Heart left ventricle (tissue), 13 donors: ENCODE results near the gene RABGAP1.

Experiments used
- CTCF ChIP-seq, 12 donors: fragments of 200-600 bp; sonication (generic) in 4 of 12; IDR thresholded peaks; one replicate each; pipeline versions ENCODE4 v1.5.0 to v1.8.0; 2018 to 2022; ENCODE audit warnings: antibody characterized with exemption in 12 of 12, mild to moderate bottlenecking in 5 of 12
- POLR2A ChIP-seq, 2 donors: fragments of 450-650 bp; IDR thresholded peaks; one replicate each; pipeline ENCODE4 v1.6.1; 2017; ENCODE audit warnings: antibody characterized with exemption in 2 of 2, mild to moderate bottlenecking in 2 of 2, moderate library complexity in 2 of 2
- donor health status: ischemic (EF 13 %, LVEDD 7.1; RV severe dilation, severe dysfunction).
- donor health status: DM: no; HTN: yes; CAD: no.
- donor health status: DM: no; HTN: no; CAD: no.
- donor health status: ischemic (EF 25% LVEDD 6.9; RV normal size, moderate dysfunction).
- donor health status: ischemic (EF 25% LVEDD 5.7; RV mildly dilated, moderate dysfunction).
- donor health status: ischemic (EF 35%, LVEDD 5.7; RV mildly dilated, moderate dysfunction).
- donor health status: nonischemic (EF 11% LVEDD 7.7; RV severe dilation, severe dysfunction).
- donor health status: DM: yes; HTN: yes; CAD: no.
- donor health status: PGD.
- donor health status: ischemic (EF 29% LVEDD 5.4; RV normal size, mild dysfunction).
- donor health status: nonischemic (EF 23%, LVEDD 6.1; RV moderate dilation, normal function).

- TF ChIP-seq CTCF (IDR thresholded peaks at IDR 0.05) (no peak), POLR2A (IDR thresholded peaks at IDR 0.05) (no peak)
These were observed 188.6 kb downstream of the RABGAP1 start for GRCh38 chr9:123129423-123129822.
